ENCODE measurements around the gene INTS3. TPM values are rescaled to one million over a fixed set of nuclear protein-coding genes. Genes with fewer than 3 reads are reported as not detected.

INTS3 gene
- total and polyA plus RNA-seq, 9 of the 15 experiments (the other 6 are each of a cell fraction or from before 2014, with no cell fraction given), result 6.3 to 24.1 (median 14.3) TPM

- BruUV-seq (replicated peaks), result no TSS peak
- CTCF ChIA-PET (ENCODE audit: low intra/inter-chr PET ratio), result no interaction called here
- ATAC-seq, result no peak
Observed at GRCh38 chr1:153705484-153705883, 22.4 kb upstream of the INTS3 start.

More at GRCh38 chr1:153705484-153705883, 22.4 kb upstream of the INTS3 start:
- Histone ChIP-seq H2AFZ (ENCODE audit: low read depth, low read length) (no peak overlapping the region), H3K27ac (ENCODE audit: extremely low read depth, low read depth, low read length) (no peak overlapping the region), H4K20me1 (replicated peaks; ENCODE audit: control insufficient read depth, insufficient read depth, low read length) (no peaks in the 10 kb centered on the region), H3K9me1 (ENCODE audit: control insufficient read depth, insufficient read depth, low read length) (no peaks in the 10 kb centered on the region), H3K36me3 (ENCODE audit: control insufficient read depth, insufficient read depth, low read length) (no peaks in the 10 kb centered on the region), H3K4me3 (no peak overlapping the region), H3K9me3 (replicated peaks; ENCODE audit: control insufficient read depth, insufficient read depth, low read depth, low read length) (no peaks in the 10 kb centered on the region), H3K27me3 (ENCODE audit: control insufficient read depth in 2 of 2, insufficient read depth in 2 of 2, low read length in 2 of 2) (no peaks in the 10 kb centered on the region), H3K4me2 (ENCODE audit: insufficient read depth, low read length) (no peak overlapping the region), H3K4me1 (replicated peaks in 1 of 2; ENCODE audit: control insufficient read depth in 2 of 2, insufficient read depth in 2 of 2, low read length in 2 of 2) (peaks cover 0 to 10% of the 10 kb centered on the region in 2 experiments; a peak in 3 of 5 replicates), H3K9ac (ENCODE audit: insufficient read depth in 1 of 2, low read depth in 2 of 2, low read length in 2 of 2) (no peak overlapping the region), H3K79me2 (ENCODE audit: control insufficient read depth, insufficient read depth, low read length) (no peaks in the 10 kb centered on the region)
- intact Hi-C loops (cut with micrococcal nuclease) (no loop called here), in situ Hi-C loops (cut with MboI) (no loop called here)
- no peak for DNase-seq (ENCODE audit: extremely low read depth in 1 of 4, low spot score in 3 of 4)
- no peak for TF ChIP-seq ZBTB2 (IDR thresholded peaks at IDR 0.05)
- TF ChIP-seq PKNOX1 (IDR thresholded peaks at IDR 0.05), result peak; percentile 62; the same call in 1 of the 2 replicates
- TF ChIP-seq RFX1 (IDR thresholded peaks at IDR 0.05), result peak; percentile 83
- POLR2A ChIA-PET, result no interaction called here
- WGBS (ENCODE audit: insufficient coverage, low coverage, missing lambda C conversion rate), result 65% methylated on average over 9 of the region's 9 CpGs
- FAIRE-seq, result no peak

Measured in K562 (cell line).